ENCODE measurements around the gene LAMP2. TPM values are rescaled to one million over a fixed set of nuclear protein-coding genes. Genes with fewer than 3 reads are reported as not detected.

LAMP2 gene
- 82.8 and 88.3 TPM in 2 replicates for total RNA-seq

GRCh38 chrX:120468825-120469525, at the start of gene LAMP2:
Gene LAMP2, minus strand, starts transcription at chrX:120469296. Its CDS starts 127 bp downstream, at chrX:120469169.

Other genes starting within 250 kb of the LAMP2 start
- gene ZBTB33, start 218.5 kb downstream of the LAMP2 start, total RNA-seq: 7.9 and 9.2 TPM in 2 replicates
- gene TMEM255A, start 157.8 kb downstream of the LAMP2 start, total RNA-seq: 0.45 and 0.67 TPM in 2 replicates
- not detected in 2 replicates for gene ATP1B4, start 107.2 kb downstream of the LAMP2 start, total RNA-seq
- 40.6 and 53.6 TPM in 2 replicates for gene CUL4B, start 91.7 kb upstream of the LAMP2 start, total RNA-seq
- gene MCTS1, start 134.8 kb upstream of the LAMP2 start, total RNA-seq: 50.2 and 58.7 TPM in 2 replicates
- gene C1GALT1C1, start 160.8 kb upstream of the LAMP2 start, total RNA-seq: 20.8 and 25.1 TPM in 2 replicates